Effector CD8-positive, alpha-beta T cell (primary cell): ENCODE data around the gene MTARC2.

Experiments used
- DNase-seq: peaks from one replicate; lab custom pipeline; 2025; lab: John Stamatoyannopoulos, UW

The MTARC2 gene

GRCh38 chr1:220827445-220828178, 79.5 kb downstream of the MTARC2 start:
- no peak for DNase-seq

- DNase-seq = no peak
These were observed 80.0 kb downstream of the MTARC2 start for GRCh38 chr1:220828179-220828490.

GRCh38 chr1:220828950-220829586, 80.9 kb downstream of the MTARC2 start:
- no peak for DNase-seq

DNA sequence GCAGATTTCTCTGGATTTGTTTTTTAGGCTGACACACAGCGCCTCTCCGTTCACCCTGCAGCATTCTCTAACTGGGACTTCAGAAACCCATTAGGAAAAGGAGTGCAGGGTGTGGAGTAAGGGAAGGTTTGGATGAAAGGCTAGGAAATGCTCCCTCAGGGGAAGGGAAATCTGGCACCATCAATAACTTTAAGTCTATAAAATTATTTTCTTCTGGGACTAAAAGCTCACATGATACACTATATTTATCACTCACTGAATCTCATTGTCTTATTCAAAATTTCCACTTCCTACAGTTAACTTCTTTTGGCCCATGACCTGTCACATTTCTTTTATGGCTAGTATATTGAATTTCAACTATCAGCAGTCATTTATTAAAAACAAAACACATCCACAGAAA, 85.3 kb downstream of the MTARC2 start:
- no peak for DNase-seq
